ENCODE measurements around the gene MAS1L.

- TF ChIP-seq REST (IDR thresholded peaks at IDR 0.05; ENCODE audit: insufficient read depth in 1 of 2, low read depth in 2 of 2, low read length in 2 of 2), result no peak
- TF ChIP-seq POLR2AphosphoS5 (IDR thresholded peaks at IDR 0.05; ENCODE audit: low read depth, low read length), result no peak
Measured at GRCh38 chr6:29501106-29501505, 13.3 kb upstream of the MAS1L start.

Measured in PFSK-1 (cell line).